HL-60 (cell line): ENCODE data around the gene TBX5.

Experiments used
- GABPA ChIP-seq: IDR thresholded peaks from 2 replicates; pipeline ENCODE4 v1.6.1; 2012; ENCODE audit warnings: low read depth
- POLR2AphosphoS5 ChIP-seq: IDR thresholded peaks from 2 replicates; pipeline ENCODE4 v1.6.1; 2012; ENCODE audit warnings: low read depth
- SPI1 ChIP-seq: IDR thresholded peaks from 2 replicates; pipeline ENCODE4 v1.6.1; 2012; ENCODE audit warnings: low read depth, mild to moderate bottlenecking, borderline replicate concordance
- TF ChIP-seq, protein P1 (sequence below): IDR thresholded peaks from one replicate; pipeline ENCODE4 v1.5.1; 2011; ENCODE audit warnings: low read length, control low read depth, inconsistent platforms; ENCODE audit not compliant: insufficient read depth
- TF ChIP-seq, protein P2 (sequence below): IDR thresholded peaks from 2 replicates; pipeline ENCODE4 v1.6.1; 2012; ENCODE audit warnings: low read depth; ENCODE audit not compliant: insufficient replicate concordance

DNA sequence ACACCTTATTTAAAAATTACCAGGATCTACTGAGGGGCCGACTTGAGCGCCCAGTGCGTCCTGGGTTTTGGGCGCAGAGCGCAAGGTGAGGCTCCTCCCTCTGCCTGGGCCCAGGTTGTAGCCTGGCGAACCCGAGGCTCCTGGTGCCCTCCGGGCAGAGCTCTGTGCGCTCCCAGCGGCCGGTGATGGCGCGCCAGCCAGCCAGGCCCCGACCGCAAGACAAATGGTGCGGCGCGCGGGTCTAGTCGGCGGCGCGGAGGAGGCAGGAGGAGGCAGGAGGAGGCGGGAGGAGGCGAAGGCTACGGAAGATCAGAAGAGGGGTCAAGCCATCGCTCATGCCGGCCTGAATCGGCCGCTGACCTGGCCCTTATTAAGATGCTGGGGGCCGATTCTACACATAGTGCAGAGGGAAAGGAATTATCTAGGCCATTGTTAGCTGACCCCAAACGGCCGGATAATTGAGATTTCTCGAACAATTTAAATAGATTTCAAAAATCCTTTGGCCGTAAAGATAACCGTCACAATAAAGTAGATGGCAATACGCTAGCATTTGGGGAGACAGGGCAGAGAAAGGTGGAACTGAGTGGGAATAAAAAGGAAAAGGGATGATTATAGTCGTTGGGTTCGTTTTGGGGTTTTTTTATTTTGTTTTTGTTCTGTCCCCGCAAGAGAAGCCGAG, 2.8 kb downstream of the TBX5 start:
- TF ChIP-seq POLR2AphosphoS5: no peak
- TF ChIP-seq, protein P1, sequence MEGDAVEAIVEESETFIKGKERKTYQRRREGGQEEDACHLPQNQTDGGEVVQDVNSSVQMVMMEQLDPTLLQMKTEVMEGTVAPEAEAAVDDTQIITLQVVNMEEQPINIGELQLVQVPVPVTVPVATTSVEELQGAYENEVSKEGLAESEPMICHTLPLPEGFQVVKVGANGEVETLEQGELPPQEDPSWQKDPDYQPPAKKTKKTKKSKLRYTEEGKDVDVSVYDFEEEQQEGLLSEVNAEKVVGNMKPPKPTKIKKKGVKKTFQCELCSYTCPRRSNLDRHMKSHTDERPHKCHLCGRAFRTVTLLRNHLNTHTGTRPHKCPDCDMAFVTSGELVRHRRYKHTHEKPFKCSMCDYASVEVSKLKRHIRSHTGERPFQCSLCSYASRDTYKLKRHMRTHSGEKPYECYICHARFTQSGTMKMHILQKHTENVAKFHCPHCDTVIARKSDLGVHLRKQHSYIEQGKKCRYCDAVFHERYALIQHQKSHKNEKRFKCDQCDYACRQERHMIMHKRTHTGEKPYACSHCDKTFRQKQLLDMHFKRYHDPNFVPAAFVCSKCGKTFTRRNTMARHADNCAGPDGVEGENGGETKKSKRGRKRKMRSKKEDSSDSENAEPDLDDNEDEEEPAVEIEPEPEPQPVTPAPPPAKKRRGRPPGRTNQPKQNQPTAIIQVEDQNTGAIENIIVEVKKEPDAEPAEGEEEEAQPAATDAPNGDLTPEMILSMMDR: no peak
- TF ChIP-seq, protein P2, sequence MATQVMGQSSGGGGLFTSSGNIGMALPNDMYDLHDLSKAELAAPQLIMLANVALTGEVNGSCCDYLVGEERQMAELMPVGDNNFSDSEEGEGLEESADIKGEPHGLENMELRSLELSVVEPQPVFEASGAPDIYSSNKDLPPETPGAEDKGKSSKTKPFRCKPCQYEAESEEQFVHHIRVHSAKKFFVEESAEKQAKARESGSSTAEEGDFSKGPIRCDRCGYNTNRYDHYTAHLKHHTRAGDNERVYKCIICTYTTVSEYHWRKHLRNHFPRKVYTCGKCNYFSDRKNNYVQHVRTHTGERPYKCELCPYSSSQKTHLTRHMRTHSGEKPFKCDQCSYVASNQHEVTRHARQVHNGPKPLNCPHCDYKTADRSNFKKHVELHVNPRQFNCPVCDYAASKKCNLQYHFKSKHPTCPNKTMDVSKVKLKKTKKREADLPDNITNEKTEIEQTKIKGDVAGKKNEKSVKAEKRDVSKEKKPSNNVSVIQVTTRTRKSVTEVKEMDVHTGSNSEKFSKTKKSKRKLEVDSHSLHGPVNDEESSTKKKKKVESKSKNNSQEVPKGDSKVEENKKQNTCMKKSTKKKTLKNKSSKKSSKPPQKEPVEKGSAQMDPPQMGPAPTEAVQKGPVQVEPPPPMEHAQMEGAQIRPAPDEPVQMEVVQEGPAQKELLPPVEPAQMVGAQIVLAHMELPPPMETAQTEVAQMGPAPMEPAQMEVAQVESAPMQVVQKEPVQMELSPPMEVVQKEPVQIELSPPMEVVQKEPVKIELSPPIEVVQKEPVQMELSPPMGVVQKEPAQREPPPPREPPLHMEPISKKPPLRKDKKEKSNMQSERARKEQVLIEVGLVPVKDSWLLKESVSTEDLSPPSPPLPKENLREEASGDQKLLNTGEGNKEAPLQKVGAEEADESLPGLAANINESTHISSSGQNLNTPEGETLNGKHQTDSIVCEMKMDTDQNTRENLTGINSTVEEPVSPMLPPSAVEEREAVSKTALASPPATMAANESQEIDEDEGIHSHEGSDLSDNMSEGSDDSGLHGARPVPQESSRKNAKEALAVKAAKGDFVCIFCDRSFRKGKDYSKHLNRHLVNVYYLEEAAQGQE: no peak
- no peak for TF ChIP-seq SPI1
- TF ChIP-seq GABPA: no peak
